DOHH2 (cell line): ENCODE data around the gene ATP2C1.

Experiments used
- H3F3A ChIP-seq: fragments of 200-600 bp; sonication (generic), shearing (Covaris generic); 2 replicates; pipeline ENCODE4 v1.6.0; 2016; ENCODE audit warnings: antibody characterized with exemption, mild to moderate bottlenecking; ENCODE audit not compliant: control insufficient read depth, insufficient read depth
- H3K27ac ChIP-seq: fragments of 200-600 bp; sonication (generic); 2 replicates; pipeline ENCODE4 v1.5.1; 2014; ENCODE audit warnings: low read depth, mild to moderate bottlenecking, low read length, moderate library complexity
- H3K27me3 ChIP-seq: fragments of 200-600 bp; sonication (generic); 2 replicates; pipeline ENCODE4 v1.6.1; 2014; ENCODE audit warnings: mild to moderate bottlenecking, low read length, mixed read lengths; ENCODE audit not compliant: control insufficient read depth
- H3K36me3 ChIP-seq: fragments of 200-600 bp; sonication (generic); 2 replicates; pipeline ENCODE4 v1.6.1; 2014; ENCODE audit warnings: mild to moderate bottlenecking, low read length, moderate library complexity, mixed read lengths; ENCODE audit not compliant: control insufficient read depth
- H3K4me1 ChIP-seq: fragments of 200-600 bp; sonication (generic); 2 replicates; pipeline ENCODE4 v1.6.1; 2014; ENCODE audit warnings: mild to moderate bottlenecking, low read length, mixed read lengths; ENCODE audit not compliant: control insufficient read depth
- H3K4me2 ChIP-seq: fragments of 200-600 bp; sonication (generic); 2 replicates; pipeline ENCODE4 v1.6.0; 2014; ENCODE audit warnings: mild to moderate bottlenecking, low read length, moderate library complexity
- H3K4me3 ChIP-seq: fragments of 200-600 bp; sonication (generic); 2 replicates; pipeline ENCODE4 v1.5.1; 2014; ENCODE audit warnings: mild to moderate bottlenecking, low read length, mixed read lengths
- H3K79me2 ChIP-seq: fragments of 200-600 bp; sonication (generic); 2 replicates; pipeline ENCODE4 v1.6.1; 2014; ENCODE audit warnings: mild to moderate bottlenecking, low read length, mixed read lengths; ENCODE audit not compliant: control insufficient read depth
- H3K9me2 ChIP-seq: fragments of 200-600 bp; sonication (generic); replicated peaks from 2 replicates; pipeline ENCODE4 v1.6.1; 2014; ENCODE audit warnings: mild to moderate bottlenecking, low read length, mixed read lengths; ENCODE audit not compliant: control insufficient read depth
- H3K9me3 ChIP-seq: fragments of 200-600 bp; sonication (generic); 2 replicates; pipeline ENCODE4 v1.6.1; 2014; ENCODE audit warnings: antibody characterized with exemption, low read length, mixed read lengths; ENCODE audit not compliant: control insufficient read depth, insufficient read depth
- H4K20me1 ChIP-seq: fragments of 200-600 bp; sonication (generic); 2 replicates; pipeline ENCODE4 v1.6.0; 2014; ENCODE audit warnings: low read depth, mild to moderate bottlenecking, antibody characterized with exemption, low read length, moderate library complexity; ENCODE audit not compliant: control insufficient read depth, insufficient read depth
- CTCF ChIP-seq: fragments of 200-600 bp; sonication (generic); IDR thresholded peaks from one replicate; pipeline ENCODE4 v1.5.1; 2014; ENCODE audit warnings: antibody characterized with exemption, mild to moderate bottlenecking, low read depth, low read length; ENCODE audit not compliant: poor library complexity, severe bottlenecking
- EZH2phosphoT487 ChIP-seq: fragments of 200-600 bp; sonication (generic); IDR thresholded peaks from 2 replicates; pipeline ENCODE4 v1.6.1; 2017; ENCODE audit warnings: borderline replicate concordance, mild to moderate bottlenecking, antibody characterized with exemption, low read length, moderate library complexity, mixed read lengths

Gene ATP2C1

DNA sequence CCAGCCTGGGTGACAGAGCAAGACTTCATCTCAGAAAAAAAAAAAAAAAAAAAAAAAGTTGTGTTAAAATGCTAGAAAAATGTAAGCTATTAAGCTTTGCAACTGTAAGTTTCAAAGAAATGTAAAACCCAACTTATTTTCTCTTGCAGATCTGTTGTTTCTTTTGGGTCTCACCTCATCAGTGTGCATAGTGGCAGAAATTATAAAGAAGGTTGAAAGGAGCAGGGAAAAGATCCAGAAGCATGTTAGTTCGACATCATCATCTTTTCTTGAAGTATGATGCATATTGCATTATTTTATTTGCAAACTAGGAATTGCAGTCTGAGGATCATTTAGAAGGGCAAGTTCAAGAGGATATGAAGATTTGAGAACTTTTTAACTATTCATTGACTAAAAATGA lies 107.2 kb downstream of the ATP2C1 start:
- no peak overlapping the region for H3K27ac ChIP-seq
- no peak overlapping the region for H3K4me2 ChIP-seq
- H3F3A ChIP-seq: no peaks in the 10 kb centered on the region
- H3K9me2 ChIP-seq: no peaks in the 10 kb centered on the region
- H3K4me1 ChIP-seq: no peaks in the 10 kb centered on the region
- H3K36me3 ChIP-seq: peaks cover 56% of the 10 kb centered on the region
- H3K27me3 ChIP-seq: no peaks in the 10 kb centered on the region
- H3K4me3 ChIP-seq: no peak overlapping the region
- H4K20me1 ChIP-seq: no peaks in the 10 kb centered on the region
- no peaks in the 10 kb centered on the region for H3K9me3 ChIP-seq
- TF ChIP-seq EZH2phosphoT487: no peak
- TF ChIP-seq CTCF: no peak
- H3K79me2 ChIP-seq: no peaks in the 10 kb centered on the region

- no peak overlapping the region for H3K27ac ChIP-seq
- H3K4me2 ChIP-seq: no peak overlapping the region
- TF ChIP-seq EZH2phosphoT487 (no peak), CTCF (no peak)
- H3K4me3 ChIP-seq: no peak overlapping the region
- no peaks in the 10 kb centered on the region for H3F3A ChIP-seq
- peaks cover 35% of the 10 kb centered on the region for H3K36me3 ChIP-seq
- H3K9me2 ChIP-seq: no peaks in the 10 kb centered on the region
- no peaks in the 10 kb centered on the region for H3K79me2 ChIP-seq
- H3K4me1 ChIP-seq: no peaks in the 10 kb centered on the region
- no peaks in the 10 kb centered on the region for H3K27me3 ChIP-seq
- no peaks in the 10 kb centered on the region for H4K20me1 ChIP-seq
- no peaks in the 10 kb centered on the region for H3K9me3 ChIP-seq
Observed at GRCh38 chr3:131004603-131005002, 110.7 kb downstream of the ATP2C1 start.

GRCh38 chr3:131007256-131007655 lies 113.4 kb downstream of the ATP2C1 start:
- Histone ChIP-seq H3K9me3 (no peaks in the 10 kb centered on the region), H3K36me3 (peaks cover 29% of the 10 kb centered on the region), H4K20me1 (no peaks in the 10 kb centered on the region), H3K4me2 (no peak overlapping the region), H3K27ac (no peak overlapping the region), H3K9me2 (no peaks in the 10 kb centered on the region), H3K79me2 (no peaks in the 10 kb centered on the region), H3K27me3 (no peaks in the 10 kb centered on the region), H3F3A (no peaks in the 10 kb centered on the region), H3K4me3 (no peak overlapping the region), H3K4me1 (no peaks in the 10 kb centered on the region)
- TF ChIP-seq CTCF (no peak), EZH2phosphoT487 (no peak)

DNA sequence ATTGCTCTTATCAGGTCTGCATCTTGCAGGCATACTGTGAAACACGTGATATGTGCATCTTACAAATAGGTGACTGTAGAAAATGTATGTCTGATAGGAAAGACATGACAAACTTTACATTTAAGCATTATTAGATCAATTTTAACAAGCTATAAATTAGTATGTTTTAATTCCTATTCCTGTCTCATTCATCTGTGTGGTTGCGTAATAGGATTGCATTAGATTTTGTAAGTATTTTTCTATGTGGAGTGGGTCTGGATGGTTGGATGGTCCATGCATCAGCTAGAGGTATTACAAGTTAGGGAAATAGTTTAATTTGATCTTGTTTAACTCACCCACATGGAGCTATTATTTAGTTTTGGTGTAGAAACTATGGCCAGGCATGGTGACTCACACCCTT lies 113.9 kb downstream of the ATP2C1 start:
- no peaks in the 10 kb centered on the region for H3K4me1 ChIP-seq
- H3K27ac ChIP-seq: no peak overlapping the region
- TF ChIP-seq CTCF (no peak), EZH2phosphoT487 (no peak)

More for the DNA sequence above, 113.9 kb downstream of the ATP2C1 start:
- no peaks in the 10 kb centered on the region for H3K79me2 ChIP-seq
- H3K4me3 ChIP-seq: no peak overlapping the region
- H3K27me3 ChIP-seq: no peaks in the 10 kb centered on the region
- no peaks in the 10 kb centered on the region for H3F3A ChIP-seq
- peaks cover 25% of the 10 kb centered on the region for H3K36me3 ChIP-seq
- no peaks in the 10 kb centered on the region for H3K9me2 ChIP-seq
- no peaks in the 10 kb centered on the region for H4K20me1 ChIP-seq
- H3K4me2 ChIP-seq: no peak overlapping the region
- no peaks in the 10 kb centered on the region for H3K9me3 ChIP-seq
